PC-9 (cell line): ENCODE data around the gene BEST2. TPM values are rescaled to one million over a fixed set of nuclear protein-coding genes. Genes with fewer than 3 reads are reported as not detected.

Experiments used
- BruUV-seq: library from RNA; stranded (reverse); fragments of 400-500 nt; replicated peaks from 2 replicates; lab custom pipeline; 2021; lab: Mats Ljungman, UMichigan
- CTCF ChIA-PET: fragments of 300-600 bp; sonication (Branson Sonifier 250); formaldehyde crosslinking; loops from one replicate; lab custom pipeline; 2022; ENCODE audit warnings: antibody characterized with exemption; lab: Charles Lee
- POLR2A ChIA-PET: fragments of 300-600 bp; sonication (Branson Sonifier 250); formaldehyde crosslinking; loops from one replicate; lab custom pipeline; 2022; ENCODE audit warnings: antibody characterized with exemption; ENCODE audit not compliant: unreplicated experiment; lab: Charles Lee
- DNase-seq, 2 experiments: peaks; one replicate each; pipeline versions ENCODE4 v3.0.0 to v3.0.0-alpha.2; 2015 to 2022; ENCODE audit warnings: mixed read lengths in 1 of 2
- H2AFZ ChIP-seq: fragments of 200-600 bp; sonication (generic); 2 replicates; pipeline ENCODE4 v1.8.1; 2017; ENCODE audit warnings: antibody characterized with exemption
- H3F3A ChIP-seq: fragments of 200-600 bp; sonication (generic); 2 replicates; pipeline ENCODE4 v1.8.1; 2017; ENCODE audit warnings: antibody characterized with exemption, mild to moderate bottlenecking, low read depth; ENCODE audit not compliant: insufficient read depth
- H3K27ac ChIP-seq: fragments of 200-600 bp; sonication (generic); 2 replicates; pipeline ENCODE4 v1.6.1; 2016; ENCODE audit warnings: mixed run types
- H3K27me3 ChIP-seq: fragments of 200-600 bp; sonication (generic); 2 replicates; pipeline ENCODE4 v1.6.1; 2016; ENCODE audit warnings: low read depth, mixed run types; ENCODE audit not compliant: insufficient read depth
- H3K36me3 ChIP-seq: fragments of 200-600 bp; sonication (generic); 2 replicates; pipeline ENCODE4 v1.6.1; 2016; ENCODE audit warnings: low read depth, mixed run types
- H3K4me1 ChIP-seq: fragments of 200-600 bp; sonication (generic); replicated peaks from 2 replicates; pipeline ENCODE4 v1.6.1; 2016; ENCODE audit warnings: mixed run types; ENCODE audit not compliant: insufficient read depth
- H3K4me2 ChIP-seq: fragments of 200-600 bp; sonication (generic); 2 replicates; pipeline ENCODE4 v1.6.1; 2017; ENCODE audit warnings: mixed run types
- H3K4me3 ChIP-seq: fragments of 200-600 bp; sonication (generic); 2 replicates; pipeline ENCODE4 v1.6.1; 2016; ENCODE audit warnings: mixed run types
- H3K79me2 ChIP-seq: fragments of 200-600 bp; sonication (generic); 2 replicates; pipeline ENCODE4 v1.6.1; 2017; ENCODE audit warnings: low read depth, mixed run types
- H3K9me2 ChIP-seq: fragments of 200-600 bp; sonication (generic); 2 replicates; pipeline ENCODE4 v1.8.1; 2017; ENCODE audit warnings: mild to moderate bottlenecking; ENCODE audit not compliant: insufficient read depth
- H3K9me3 ChIP-seq: fragments of 200-600 bp; sonication (generic); 2 replicates; pipeline ENCODE4 v1.8.1; 2016; ENCODE audit warnings: low read depth; ENCODE audit not compliant: insufficient read depth
- H4K20me1 ChIP-seq: fragments of 200-600 bp; sonication (generic); 2 replicates; pipeline ENCODE4 v1.8.1; 2017; ENCODE audit not compliant: insufficient read depth
- CTCF ChIP-seq: fragments of 200-600 bp; sonication (generic); conservative IDR thresholded peaks from 2 replicates; pipeline ENCODE4 v1.6.1; 2017; ENCODE audit warnings: mixed run types, antibody characterized with exemption, mild to moderate bottlenecking, moderate library complexity
- EZH2 ChIP-seq: fragments of 200-600 bp; sonication (generic); IDR thresholded peaks from 2 replicates; pipeline ENCODE4 v1.8.0; 2017; ENCODE audit warnings: antibody characterized with exemption, low read depth
- intact Hi-C: fragments of 100-400 bp; cut with micrococcal nuclease; formaldehyde crosslinking; loops from one replicate; pipeline ENCODE4 v1.10.0; 2022; ENCODE audit not compliant: unreplicated experiment
- total RNA-seq: library from RNA; stranded (reverse); gene quantifications from 2 replicates; pipeline ENCODE4 v1.2.3, GENCODE V29; 2021

Gene BEST2
- total RNA-seq, 1 experiment from 2014 or later = not detected

- intact Hi-C loops = loop anchor here (1.0 kb wide), 2 partner anchors 37 to 57 kb away; partner anchors contain the start of genes DHPS and HOOK2
- Histone ChIP-seq H3K79me2 (peaks cover 41% of the 10 kb centered on the region), H3K4me1 (peaks cover 23% of the 10 kb centered on the region), H3K36me3 (peaks cover 14% of the 10 kb centered on the region), H3K27me3 (no peaks in the 10 kb centered on the region), H3K9me3 (no peaks in the 10 kb centered on the region), H3K4me2 (peak overlapping the region; percentile 92), H4K20me1 (peaks cover 12% of the 10 kb centered on the region), H3F3A (peaks cover 22% of the 10 kb centered on the region; the same call in 1 of the 2 replicates), H3K4me3 (peak overlapping the region; percentile 64), H3K27ac (no peak overlapping the region), H3K9me2 (no peaks in the 10 kb centered on the region), H2AFZ (peak overlapping the region; percentile 78)
- no peak for TF ChIP-seq CTCF
- TF ChIP-seq EZH2 = no peak
- ChIA-PET POLR2A (no interaction called here), CTCF (no interaction called here)
- no peak for DNase-seq
- BruUV-seq = no TSS peak
Measured at GRCh38 chr19:12737835-12738351, 13.7 kb upstream of the BEST2 start.

- Histone ChIP-seq H2AFZ (no peak overlapping the region), H4K20me1 (peaks cover 4% of the 10 kb centered on the region; the same call in 1 of the 2 replicates), H3K79me2 (no peaks in the 10 kb centered on the region), H3K36me3 (peaks cover 17% of the 10 kb centered on the region), H3K4me3 (no peak overlapping the region), H3K9me2 (no peaks in the 10 kb centered on the region), H3K9me3 (no peaks in the 10 kb centered on the region), H3F3A (peaks cover 24% of the 10 kb centered on the region), H3K27me3 (no peaks in the 10 kb centered on the region), H3K4me1 (peaks cover 15% of the 10 kb centered on the region), H3K4me2 (no peak overlapping the region), H3K27ac (no peak overlapping the region)
- DNase-seq = peak; percentile 62 to 67
- CTCF ChIA-PET = interaction anchor here (0.8 kb wide), 1 partner anchor 14 kb away, joined by 4 read pairs; no protein-coding TSS in a partner anchor
- intact Hi-C loops = no loop called here
- POLR2A ChIA-PET = interaction anchor here (0.7 kb wide), 1 partner anchor 30 kb away, joined by 3 read pairs; no protein-coding TSS in a partner anchor
- BruUV-seq = no TSS peak
- TF ChIP-seq CTCF (no peak), EZH2 (no peak)
Measured at GRCh38 chr19:12745166-12745897, 6.3 kb upstream of the BEST2 start.

- Histone ChIP-seq H2AFZ (no peak overlapping the region), H3K9me2 (no peaks in the 10 kb centered on the region), H3K4me2 (no peak overlapping the region), H3K27me3 (peaks cover 18% of the 10 kb centered on the region), H3K27ac (no peak overlapping the region), H4K20me1 (peaks cover 4% of the 10 kb centered on the region; the same call in 1 of the 2 replicates), H3K9me3 (no peaks in the 10 kb centered on the region), H3K4me3 (no peak overlapping the region), H3K4me1 (peaks cover 15% of the 10 kb centered on the region), H3F3A (peaks cover 29% of the 10 kb centered on the region), H3K79me2 (no peaks in the 10 kb centered on the region), H3K36me3 (peaks cover 17% of the 10 kb centered on the region)
- ChIA-PET CTCF (no interaction called here), POLR2A (no interaction called here)
- no peak for DNase-seq
- no TSS peak for BruUV-seq
- intact Hi-C loops = no loop called here
- TF ChIP-seq EZH2 (no peak), CTCF (no peak)
Measured at GRCh38 chr19:12748489-12748888, 3.1 kb upstream of the BEST2 start.
